Measurements from ENCODE around the gene LGALS7.

- TF ChIP-seq CTCF (IDR thresholded peaks at IDR 0.05; ENCODE audit: low read depth, low read length) (no peak), EZH2phosphoT487 (IDR thresholded peaks at IDR 0.05; ENCODE audit: low read depth) (no peak)
These were observed 47.6 kb downstream of the LGALS7 start for GRCh38 chr19:38725469-38726283.

Data from OCI-LY3 (cell line).